ENCODE measurements around the gene TENM3.

The TENM3 gene

GRCh38 chr4:182578402-182578801, 335.2 kb downstream of the TENM3 start:
- no peak for TF ChIP-seq CTCF (IDR thresholded peaks at IDR 0.05; ENCODE audit: control insufficient read depth, insufficient read depth, low read depth, low read length, missing control alignments)
- DNase-seq (ENCODE audit: low read depth): peak; percentile 52
- H3K4me3 ChIP-seq (ENCODE audit: control insufficient read depth, low read depth, low read length): no peak overlapping the region

GRCh38 chr4:182582245-182582644, 339.0 kb downstream of the TENM3 start:
- no peak for DNase-seq (ENCODE audit: low read depth)
- no peak overlapping the region for H3K4me3 ChIP-seq (ENCODE audit: control insufficient read depth, low read depth, low read length)
- TF ChIP-seq CTCF (IDR thresholded peaks at IDR 0.05; ENCODE audit: control insufficient read depth, insufficient read depth, low read depth, low read length, missing control alignments): no peak

GRCh38 chr4:182583703-182584415, 340.7 kb downstream of the TENM3 start:
- H3K4me3 ChIP-seq (ENCODE audit: control insufficient read depth, low read depth, low read length): no peak overlapping the region
- no peak for DNase-seq (ENCODE audit: low read depth)
- TF ChIP-seq CTCF (IDR thresholded peaks at IDR 0.05; ENCODE audit: control insufficient read depth, insufficient read depth, low read depth, low read length, missing control alignments): no peak

- TF ChIP-seq CTCF (IDR thresholded peaks at IDR 0.05; ENCODE audit: control insufficient read depth, insufficient read depth, low read depth, low read length, missing control alignments): no peak
- H3K4me3 ChIP-seq (ENCODE audit: control insufficient read depth, low read depth, low read length): no peak overlapping the region
- DNase-seq (ENCODE audit: low read depth): no peak
Observed at GRCh38 chr4:182585321-182585720, 342.1 kb downstream of the TENM3 start.

- DNase-seq (ENCODE audit: low read depth): no peak
- H3K4me3 ChIP-seq (ENCODE audit: control insufficient read depth, low read depth, low read length): no peak overlapping the region
- no peak for TF ChIP-seq CTCF (IDR thresholded peaks at IDR 0.05; ENCODE audit: control insufficient read depth, insufficient read depth, low read depth, low read length, missing control alignments)
Observed at GRCh38 chr4:182589100-182589499, 345.9 kb downstream of the TENM3 start.

- H3K4me3 ChIP-seq (ENCODE audit: control insufficient read depth, low read depth, low read length): no peak overlapping the region
- DNase-seq (ENCODE audit: low read depth): no peak
- TF ChIP-seq CTCF (IDR thresholded peaks at IDR 0.05; ENCODE audit: control insufficient read depth, insufficient read depth, low read depth, low read length, missing control alignments): no peak
Observed at GRCh38 chr4:182593402-182593801, 350.2 kb downstream of the TENM3 start.
